ENCODE data around the gene CACNB4. TPM values are rescaled to one million over a fixed set of nuclear protein-coding genes. Genes with fewer than 3 reads are reported as not detected.

The CACNB4 gene
- total and polyA plus RNA-seq, 10 of the 15 experiments (the other 5 are each of a cell fraction or from before 2014, with no cell fraction given): 2.0 to 21.6 (median 9.3) TPM

- Histone ChIP-seq H3K27ac (ENCODE audit: control insufficient read depth, insufficient read depth) (no peak overlapping the region), H3K4me3 (no peak overlapping the region), H3K36me3 (ENCODE audit: control insufficient read depth in 2 of 2, insufficient read depth in 2 of 2, low read length in 1 of 2) (no peaks in the 10 kb centered on the region), H3K27me3 (replicated peaks in 1 of 2; ENCODE audit: control insufficient read depth in 2 of 2, insufficient read depth in 2 of 2, low read length in 1 of 2) (no peaks in the 10 kb centered on the region; a peak in 2 of 4 replicates), H3K4me1 (ENCODE audit: control insufficient read depth, insufficient read depth, low read length) (no peaks in the 10 kb centered on the region), H3K9ac (ENCODE audit: control insufficient read depth, insufficient read depth, low read length) (no peak overlapping the region), H2AFZ (ENCODE audit: control insufficient read depth, low read depth, low read length) (no peak overlapping the region), H3K4me2 (ENCODE audit: control insufficient read depth, insufficient read depth) (no peak overlapping the region), H3K79me2 (ENCODE audit: control insufficient read depth, insufficient read depth, low read length) (no peaks in the 10 kb centered on the region), H3K9me3 (replicated peaks; ENCODE audit: control insufficient read depth, insufficient read depth, low read length) (no peaks in the 10 kb centered on the region), H4K20me1 (ENCODE audit: control insufficient read depth, insufficient read depth) (no peaks in the 10 kb centered on the region)
- ChIA-PET POLR2A (no interaction called here), RAD21 (ENCODE audit: unreplicated experiment) (no interaction called here), SMC1A (ENCODE audit: uncharacterized antibody, unreplicated experiment) (no interaction called here), CTCF (no interaction called here)
- WGBS (ENCODE audit: insufficient coverage, insufficient replicate concordance, low lambda C conversion rate, missing lambda C conversion rate): 5% methylated on average over 1 of the region's 1 CpG
- ATAC-seq (no peak), FAIRE-seq (no peak), DNase-seq (ENCODE audit: low read depth, low spot score) (no peak)
- in situ Hi-C loops (cut with MboI) (no loop called here), intact Hi-C loops (cut with micrococcal nuclease; ENCODE audit: unreplicated experiment) (no loop called here)
- TF ChIP-seq NFXL1 (IDR thresholded peaks at IDR 0.05; ENCODE audit: borderline replicate concordance): no peak
- TF ChIP-seq ZNF274 (IDR thresholded peaks at IDR 0.05; ENCODE audit: insufficient read depth, insufficient read length): no peak
- TF ChIP-seq BCL11A (IDR thresholded peaks at IDR 0.05; ENCODE audit: low read depth, low read length): no peak
- BruUV-seq (replicated peaks): no TSS peak
Observed at GRCh38 chr2:151991010-151991409, 107.8 kb downstream of the CACNB4 start.

- Histone ChIP-seq H3K36me3 (ENCODE audit: control insufficient read depth in 2 of 2, insufficient read depth in 2 of 2, low read length in 1 of 2) (no peaks in the 10 kb centered on the region), H3K27ac (ENCODE audit: control insufficient read depth, insufficient read depth) (no peak overlapping the region), H3K27me3 (replicated peaks in 1 of 2; ENCODE audit: control insufficient read depth in 2 of 2, insufficient read depth in 2 of 2, low read length in 1 of 2) (no peaks in the 10 kb centered on the region; a peak in 2 of 4 replicates), H3K79me2 (ENCODE audit: control insufficient read depth, insufficient read depth, low read length) (no peaks in the 10 kb centered on the region), H3K4me1 (ENCODE audit: control insufficient read depth, insufficient read depth, low read length) (no peaks in the 10 kb centered on the region), H4K20me1 (ENCODE audit: control insufficient read depth, insufficient read depth) (no peaks in the 10 kb centered on the region), H3K4me2 (ENCODE audit: control insufficient read depth, insufficient read depth) (no peak overlapping the region), H3K9ac (ENCODE audit: control insufficient read depth, insufficient read depth, low read length) (no peak overlapping the region), H3K9me3 (replicated peaks; ENCODE audit: control insufficient read depth, insufficient read depth, low read length) (no peaks in the 10 kb centered on the region), H2AFZ (ENCODE audit: control insufficient read depth, low read depth, low read length) (no peak overlapping the region), H3K4me3 (no peak overlapping the region)
- DNase-seq (ENCODE audit: low read depth, low spot score) (no peak), FAIRE-seq (no peak), ATAC-seq (no peak)
- in situ Hi-C loops (cut with MboI): no loop called here
- ChIA-PET RAD21 (ENCODE audit: unreplicated experiment) (no interaction called here), POLR2A (interaction anchor here (0.6 kb wide), 1 partner anchor 124 kb away, joined by 3 read pairs; no protein-coding TSS in a partner anchor), CTCF (no interaction called here), SMC1A (ENCODE audit: uncharacterized antibody, unreplicated experiment) (no interaction called here)
- intact Hi-C loops (cut with micrococcal nuclease; ENCODE audit: unreplicated experiment): no loop called here
- 21% methylated on average over 3 of the region's 3 CpGs for WGBS (ENCODE audit: insufficient coverage, insufficient replicate concordance, low lambda C conversion rate, missing lambda C conversion rate)
- TF ChIP-seq CBX5 (IDR thresholded peaks at IDR 0.05; ENCODE audit: low read depth) (no peak), NFYB (IDR thresholded peaks at IDR 0.05; ENCODE audit: insufficient read depth, low read depth, low read length) (no peak), SREBF2 (IDR thresholded peaks at IDR 0.05; ENCODE audit: low read length) (no peak), IRF3 (IDR thresholded peaks at IDR 0.05) (no peak), SPI1 (IDR thresholded peaks at IDR 0.05; ENCODE audit: borderline replicate concordance, insufficient read depth, low read depth, low read length) (no peak)
- TF ChIP-seq, protein P1, sequence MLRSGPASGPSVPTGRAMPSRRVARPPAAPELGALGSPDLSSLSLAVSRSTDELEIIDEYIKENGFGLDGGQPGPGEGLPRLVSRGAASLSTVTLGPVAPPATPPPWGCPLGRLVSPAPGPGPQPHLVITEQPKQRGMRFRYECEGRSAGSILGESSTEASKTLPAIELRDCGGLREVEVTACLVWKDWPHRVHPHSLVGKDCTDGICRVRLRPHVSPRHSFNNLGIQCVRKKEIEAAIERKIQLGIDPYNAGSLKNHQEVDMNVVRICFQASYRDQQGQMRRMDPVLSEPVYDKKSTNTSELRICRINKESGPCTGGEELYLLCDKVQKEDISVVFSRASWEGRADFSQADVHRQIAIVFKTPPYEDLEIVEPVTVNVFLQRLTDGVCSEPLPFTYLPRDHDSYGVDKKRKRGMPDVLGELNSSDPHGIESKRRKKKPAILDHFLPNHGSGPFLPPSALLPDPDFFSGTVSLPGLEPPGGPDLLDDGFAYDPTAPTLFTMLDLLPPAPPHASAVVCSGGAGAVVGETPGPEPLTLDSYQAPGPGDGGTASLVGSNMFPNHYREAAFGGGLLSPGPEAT (IDR thresholded peaks at IDR 0.05; ENCODE audit: low read depth): no peak
- no TSS peak for BruUV-seq (replicated peaks)
Observed at GRCh38 chr2:151989378-151989777, 109.5 kb downstream of the CACNB4 start.
